Measurements from ENCODE around the gene EAPP. TPM values are rescaled to one million over a fixed set of nuclear protein-coding genes. Genes with fewer than 3 reads are reported as not detected.
"Not testable (repeated sequence)": the region's sequence is repeated elsewhere in the genome, so short reads cannot be mapped to it uniquely, and the experiment has no call there.

The EAPP gene
- total RNA-seq, 4 donors from 2014 or later: 31.6 to 52.5 (median 43.7) TPM

DNA sequence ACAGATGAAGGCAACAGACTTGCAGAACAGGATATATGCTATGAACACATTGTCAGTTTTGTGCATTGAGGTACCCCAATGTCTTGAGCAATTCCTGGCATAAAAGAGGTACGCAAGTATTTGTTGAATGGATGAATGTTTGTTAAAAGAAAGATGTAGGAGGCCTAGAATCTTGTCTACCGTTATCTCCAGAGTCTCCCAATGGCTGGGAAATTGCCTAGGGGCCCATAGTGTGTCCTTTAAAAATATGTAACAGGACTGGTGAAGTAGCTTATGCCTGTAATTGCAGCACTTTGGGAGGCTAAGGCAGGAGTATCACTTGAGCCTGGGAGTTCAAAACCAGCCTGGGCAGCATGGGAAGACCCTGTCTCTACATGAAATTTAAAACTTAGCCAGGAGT lies 57.0 kb downstream of the EAPP start:
- no peaks in the 10 kb centered on the region for H3K9me3 ChIP-seq
- DNase-seq (ENCODE audit: low spot score in 2 of 2): no peak
- 80% methylated on average over 2 of the region's 2 CpGs for WGBS

DNA sequence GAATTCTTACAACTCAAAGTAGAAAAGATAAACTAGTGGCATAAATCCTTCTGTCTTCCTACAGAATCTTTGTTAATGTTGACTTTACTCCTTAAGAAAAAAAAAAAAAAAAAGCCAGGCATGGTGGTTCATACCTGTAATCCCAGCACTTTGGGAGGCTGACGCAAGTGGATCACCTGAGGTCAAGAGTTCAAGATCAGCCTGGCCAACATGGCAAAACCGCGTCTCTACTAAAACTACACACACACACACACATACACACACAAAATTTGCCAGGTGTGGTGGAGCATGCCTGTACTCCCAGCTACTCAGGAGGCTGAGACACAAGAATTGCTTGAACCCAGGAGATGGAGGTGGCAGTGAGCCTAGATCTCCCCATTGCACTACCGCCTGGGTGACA lies 59.8 kb downstream of the EAPP start:
- Histone ChIP-seq H3K27ac (no peak overlapping the region), H3K4me3 (no peak overlapping the region), H3K27me3 (no peaks in the 10 kb centered on the region), H3K4me1 (no peaks in the 10 kb centered on the region), H3K9me3 (no peaks in the 10 kb centered on the region), H3K36me3 (no peaks in the 10 kb centered on the region)
- TF ChIP-seq, protein P1, sequence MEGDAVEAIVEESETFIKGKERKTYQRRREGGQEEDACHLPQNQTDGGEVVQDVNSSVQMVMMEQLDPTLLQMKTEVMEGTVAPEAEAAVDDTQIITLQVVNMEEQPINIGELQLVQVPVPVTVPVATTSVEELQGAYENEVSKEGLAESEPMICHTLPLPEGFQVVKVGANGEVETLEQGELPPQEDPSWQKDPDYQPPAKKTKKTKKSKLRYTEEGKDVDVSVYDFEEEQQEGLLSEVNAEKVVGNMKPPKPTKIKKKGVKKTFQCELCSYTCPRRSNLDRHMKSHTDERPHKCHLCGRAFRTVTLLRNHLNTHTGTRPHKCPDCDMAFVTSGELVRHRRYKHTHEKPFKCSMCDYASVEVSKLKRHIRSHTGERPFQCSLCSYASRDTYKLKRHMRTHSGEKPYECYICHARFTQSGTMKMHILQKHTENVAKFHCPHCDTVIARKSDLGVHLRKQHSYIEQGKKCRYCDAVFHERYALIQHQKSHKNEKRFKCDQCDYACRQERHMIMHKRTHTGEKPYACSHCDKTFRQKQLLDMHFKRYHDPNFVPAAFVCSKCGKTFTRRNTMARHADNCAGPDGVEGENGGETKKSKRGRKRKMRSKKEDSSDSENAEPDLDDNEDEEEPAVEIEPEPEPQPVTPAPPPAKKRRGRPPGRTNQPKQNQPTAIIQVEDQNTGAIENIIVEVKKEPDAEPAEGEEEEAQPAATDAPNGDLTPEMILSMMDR (IDR thresholded peaks at IDR 0.05): no peak
- TF ChIP-seq POLR2AphosphoS5 (IDR thresholded peaks at IDR 0.05) (no peak), EP300 (IDR thresholded peaks at IDR 0.05) (no peak), POLR2A (IDR thresholded peaks at IDR 0.05) (no peak)
- 92% methylated on average over 4 of the region's 4 CpGs for WGBS
- peak in 1 of 2 donors; percentile 11 for DNase-seq (ENCODE audit: low spot score in 2 of 2)

More for the DNA sequence above, 57.0 kb downstream of the EAPP start:
- Histone ChIP-seq H3K27ac (no peak overlapping the region), H3K4me1 (no peaks in the 10 kb centered on the region), H3K36me3 (no peaks in the 10 kb centered on the region), H3K4me3 (no peak overlapping the region), H3K27me3 (no peaks in the 10 kb centered on the region)
- no peak for TF ChIP-seq POLR2AphosphoS5 (IDR thresholded peaks at IDR 0.05)
- TF ChIP-seq, protein P1 (IDR thresholded peaks at IDR 0.05): no peak
- no peak for TF ChIP-seq POLR2A (IDR thresholded peaks at IDR 0.05)
- TF ChIP-seq EP300 (IDR thresholded peaks at IDR 0.05): no peak

DNA sequence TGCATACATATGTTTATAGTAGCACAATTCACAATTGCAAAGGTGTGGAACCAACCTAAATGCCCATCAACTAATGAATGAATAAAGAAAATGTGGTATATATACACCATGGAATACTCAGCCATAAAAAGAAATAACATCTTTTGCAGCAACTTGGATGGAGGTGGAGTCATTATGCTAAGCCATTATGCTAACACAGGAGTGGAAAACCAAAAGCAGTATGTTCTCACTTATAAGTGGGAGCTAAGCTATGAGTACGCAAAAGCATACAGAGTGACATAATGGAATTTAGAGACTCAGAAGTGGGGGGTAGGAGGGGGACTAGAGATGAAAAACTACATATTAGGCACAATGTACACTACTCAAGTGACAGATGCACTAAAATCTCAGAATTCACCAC lies 61.2 kb downstream of the EAPP start:
- H3K4me3 ChIP-seq: no peak overlapping the region
- H3K4me1 ChIP-seq: no peaks in the 10 kb centered on the region
- H3K9me3 ChIP-seq: no peaks in the 10 kb centered on the region
- H3K27ac ChIP-seq: no peak overlapping the region
- TF ChIP-seq POLR2AphosphoS5 (IDR thresholded peaks at IDR 0.05) (no peak), EP300 (IDR thresholded peaks at IDR 0.05) (no peak), POLR2A (IDR thresholded peaks at IDR 0.05) (no peak)
- TF ChIP-seq, protein P1 (IDR thresholded peaks at IDR 0.05): no peak
- WGBS: 90% methylated on average over 1 of the region's 1 CpG
- no peaks in the 10 kb centered on the region for H3K36me3 ChIP-seq
- no peak for DNase-seq (ENCODE audit: low spot score in 2 of 2)
- H3K27me3 ChIP-seq: no peaks in the 10 kb centered on the region

DNA sequence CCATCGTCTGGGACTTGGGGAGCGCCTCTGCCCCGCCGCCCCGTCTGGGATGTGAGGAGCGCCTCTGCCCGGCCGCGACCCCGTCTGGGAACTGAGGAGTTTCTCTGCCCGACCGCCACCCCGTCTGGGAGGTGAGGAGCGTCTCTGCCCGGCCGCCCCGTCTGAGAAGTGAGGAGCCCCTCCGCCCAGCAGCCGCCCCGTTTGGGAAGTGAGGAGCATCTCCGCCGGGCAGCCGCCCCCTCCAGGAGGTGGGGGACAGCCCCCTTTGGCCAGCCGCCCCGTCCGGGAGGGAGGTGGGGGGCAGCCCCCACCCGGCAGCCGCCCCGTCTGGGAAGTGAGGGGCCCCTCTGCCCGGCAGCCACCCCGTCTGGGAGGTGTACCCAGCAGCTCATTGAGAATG lies 63.5 kb downstream of the EAPP start:
- H3K36me3 ChIP-seq, H3K27ac ChIP-seq, H3K4me3 ChIP-seq, H3K4me1 ChIP-seq, H3K27me3 ChIP-seq, H3K9me3 ChIP-seq: not testable (repeated sequence)
- DNase-seq (ENCODE audit: low spot score in 2 of 2): peak in 1 of 2 donors; percentile 65
- WGBS: no CpG with 5 or more reads among the region's 31 CpGs

DNA sequence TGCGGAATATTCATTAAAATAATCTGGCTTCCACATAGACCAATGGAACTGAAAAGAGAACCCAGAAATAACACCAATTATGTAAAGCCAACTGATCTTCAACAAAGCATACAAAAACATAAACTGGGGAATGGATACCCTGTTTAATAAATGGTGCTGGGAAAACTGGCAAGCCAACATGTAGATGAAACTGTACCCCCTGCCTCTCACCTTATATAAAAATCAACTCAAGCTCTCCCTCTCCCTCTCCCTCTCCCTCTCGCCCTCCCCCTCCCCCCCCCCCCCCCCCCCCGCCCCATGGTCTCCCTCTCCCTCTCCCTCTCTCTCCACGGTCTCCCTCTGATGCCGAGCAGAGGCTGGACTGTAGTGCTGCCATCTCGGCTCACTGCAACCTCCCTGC lies 64.3 kb downstream of the EAPP start:
- no peak for DNase-seq (ENCODE audit: low spot score in 2 of 2)
- Histone ChIP-seq H3K36me3 (no peaks in the 10 kb centered on the region), H3K27me3 (no peaks in the 10 kb centered on the region), H3K4me3 (no peak overlapping the region), H3K4me1 (no peaks in the 10 kb centered on the region), H3K9me3 (no peaks in the 10 kb centered on the region), H3K27ac (no peak overlapping the region)
- WGBS: 91% methylated on average over 4 of the region's 6 CpGs
- TF ChIP-seq, protein P1 (IDR thresholded peaks at IDR 0.05): no peak
- TF ChIP-seq POLR2A (IDR thresholded peaks at IDR 0.05): no peak

DNA sequence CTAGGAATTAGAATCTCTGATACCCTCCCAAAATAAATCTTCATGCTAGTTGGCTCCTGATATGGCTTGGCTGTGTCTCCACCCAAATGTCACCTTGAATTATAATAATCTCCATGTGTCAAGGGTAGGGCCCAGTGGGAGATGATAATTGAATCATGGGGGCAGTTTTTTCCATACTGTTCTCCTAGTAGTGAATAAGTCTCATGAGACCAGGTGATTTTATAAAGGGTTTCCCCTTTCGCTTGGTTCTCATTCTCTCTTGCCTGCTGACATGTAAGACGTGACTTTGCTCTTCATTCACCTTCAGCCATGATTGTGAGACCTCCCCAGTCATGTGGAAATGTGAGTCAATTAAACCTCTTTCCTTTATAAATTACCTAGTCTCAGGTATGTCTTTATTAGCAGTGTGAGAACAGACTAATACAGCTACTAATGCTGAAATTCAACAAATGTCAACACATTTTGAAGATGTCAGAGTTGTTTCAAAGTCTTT lies 65.3 kb downstream of the EAPP start:
- H3K36me3 ChIP-seq: no peaks in the 10 kb centered on the region
- no peaks in the 10 kb centered on the region for H3K9me3 ChIP-seq
- no peak overlapping the region for H3K4me3 ChIP-seq
- H3K27me3 ChIP-seq: no peaks in the 10 kb centered on the region
- DNase-seq (ENCODE audit: low spot score in 2 of 2): no peak
- 73% methylated on average over 2 of the region's 2 CpGs for WGBS
- no peak for TF ChIP-seq POLR2A (IDR thresholded peaks at IDR 0.05)
- TF ChIP-seq, protein P1 (IDR thresholded peaks at IDR 0.05): no peak
- no peak for TF ChIP-seq EP300 (IDR thresholded peaks at IDR 0.05)
- no peak for TF ChIP-seq POLR2AphosphoS5 (IDR thresholded peaks at IDR 0.05)
- no peak overlapping the region for H3K27ac ChIP-seq
- H3K4me1 ChIP-seq: no peaks in the 10 kb centered on the region
